K562 (cell line): ENCODE measurements around the gene PTPMT1. TPM values are rescaled to one million over a fixed set of nuclear protein-coding genes. Genes with fewer than 3 reads are reported as not detected.

Source experiments
- ATAC-seq: fragments of 200-7000 bp; cut with Tn5 transposase; 3 replicates; pipeline ENCODE4 v1.9.1; 2020; ENCODE audit warnings: moderate library complexity
- BruUV-seq: library from RNA; stranded (reverse); fragments of 400-500 nt; replicated peaks from 2 replicates; lab custom pipeline; 2021; lab: Mats Ljungman, UMichigan
- CTCF ChIA-PET: fragments of 300-600 bp; formaldehyde crosslinking; extraction: SDS; loops from one replicate; lab custom pipeline; 2021; ENCODE audit warnings: low intra/inter-chr PET ratio; lab: Yijun Ruan, JAX
- POLR2A ChIA-PET: fragments of 300-600, 350-650 bp; sonication (Branson Sonifier 250); formaldehyde crosslinking; extraction: SDS; loops from one replicate; lab custom pipeline; 2021; ENCODE audit warnings: antibody characterized with exemption, inconsistent platforms; lab: Yijun Ruan, JAX
- DNase-seq, 4 experiments: peaks; one replicate each; pipeline versions ENCODE4 v3.0.0 to v3.0.0-alpha.2; 2011 to 2018; ENCODE audit warnings: low spot score in 3 of 4, mixed read lengths in 3 of 4; ENCODE audit errors: extremely low read depth in 1 of 4
- FAIRE-seq: peaks from 2 replicates; lab custom pipeline; 2011; peaks lifted over from hg19 to GRCh38; lab: Jason Lieb, UNC
- H2AFZ ChIP-seq: 2 replicates; pipeline ENCODE4 v1.6.0; 2011; ENCODE audit warnings: low read depth, low read length, control low read depth, inconsistent platforms
- H3K27ac ChIP-seq: fragments of 200-600 bp; 3 replicates; pipeline ENCODE4 v1.8.0; 2011; ENCODE audit warnings: low read depth, mild to moderate bottlenecking, control low read depth, inconsistent platforms, low read length, moderate library complexity, mixed read lengths; ENCODE audit errors: extremely low read depth
- H3K27me3 ChIP-seq, 2 experiments: fragments of 300-600 bp in 1 of 2; 2 replicates in 1 of 2; 3 replicates in 1 of 2; pipeline versions ENCODE4 v1.6.0 to v1.8.0; 2011; ENCODE audit warnings: inconsistent platforms in 2 of 2, low read length in 2 of 2, mild to moderate bottlenecking in 1 of 2, mixed read lengths in 1 of 2, moderate library complexity in 1 of 2; ENCODE audit not compliant: control insufficient read depth in 2 of 2, insufficient read depth in 2 of 2
- H3K36me3 ChIP-seq: fragments of 300-600 bp; 3 replicates; pipeline ENCODE4 v1.8.0; 2011; ENCODE audit warnings: mild to moderate bottlenecking, low read length, inconsistent platforms; ENCODE audit not compliant: control insufficient read depth, insufficient read depth
- H3K4me1 ChIP-seq, 2 experiments: fragments of 200-600 bp in 1 of 2; replicated peaks in 1 of 2; 2 replicates in 1 of 2; 3 replicates in 1 of 2; pipeline versions ENCODE4 v1.5.1 to v1.8.0; 2011; ENCODE audit warnings: inconsistent platforms in 2 of 2, low read length in 2 of 2, mild to moderate bottlenecking in 1 of 2, mixed read lengths in 1 of 2, moderate library complexity in 1 of 2; ENCODE audit not compliant: control insufficient read depth in 2 of 2, insufficient read depth in 2 of 2
- H3K4me2 ChIP-seq: 2 replicates; pipeline ENCODE4 v1.6.1; 2011; ENCODE audit warnings: low read length, control low read depth, inconsistent platforms, mixed read lengths; ENCODE audit not compliant: insufficient read depth
- H3K4me3 ChIP-seq: fragments of 200-600 bp; sonication (generic), shearing (Covaris generic); 2 replicates; pipeline ENCODE4 v1.5.1; 2016; ENCODE audit warnings: control low read depth, inconsistent platforms
- H3K79me2 ChIP-seq: fragments of 200-600 bp; 3 replicates; pipeline ENCODE4 v1.8.0; 2011; ENCODE audit warnings: low read length, inconsistent platforms; ENCODE audit not compliant: control insufficient read depth, insufficient read depth
- H3K9ac ChIP-seq, 2 experiments: 2 replicates each; pipeline versions ENCODE4 v1.6.0 to v1.6.1; 2011; ENCODE audit warnings: low read depth in 2 of 2, low read length in 2 of 2, control low read depth in 1 of 2, inconsistent platforms in 1 of 2, mild to moderate bottlenecking in 1 of 2, mixed read lengths in 1 of 2; ENCODE audit not compliant: insufficient read depth in 1 of 2
- H3K9me1 ChIP-seq: one replicate; pipeline ENCODE4 v1.6.0; 2011; ENCODE audit warnings: inconsistent platforms, mild to moderate bottlenecking, low read length, moderate library complexity; ENCODE audit not compliant: control insufficient read depth, insufficient read depth
- H3K9me3 ChIP-seq: replicated peaks from 2 replicates; pipeline ENCODE4 v1.5.1; 2011; ENCODE audit warnings: low read depth, low read length, inconsistent platforms; ENCODE audit not compliant: control insufficient read depth, insufficient read depth
- H4K20me1 ChIP-seq: replicated peaks from 2 replicates; pipeline ENCODE4 v1.6.1; 2011; ENCODE audit warnings: low read length, inconsistent platforms, mixed read lengths; ENCODE audit not compliant: control insufficient read depth, insufficient read depth
- DACH1 ChIP-seq: fragments of 450-650 bp; IDR thresholded peaks from 2 replicates; pipeline ENCODE4 v1.6.1; 2018; ENCODE audit not compliant: partially characterized antibody
- FOXM1 ChIP-seq, 2 experiments: fragments of 450-650 bp in 1 of 2; sonication (generic) in 1 of 2; formaldehyde crosslinking in 1 of 2; IDR thresholded peaks; 2 replicates each; pipeline versions ENCODE4 v1.6.1 to v1.9.0; 2017 to 2022; ENCODE audit warnings: low read depth in 2 of 2, mild to moderate bottlenecking in 2 of 2, missing genetic modification reagents in 1 of 2, moderate library complexity in 1 of 2
- KLF1 ChIP-seq: fragments of 450-650 bp; IDR thresholded peaks from 2 replicates; pipeline ENCODE4 v1.6.1; 2016; ENCODE audit warnings: missing genetic modification characterization, missing compliant biosample characterization
- MCM5 ChIP-seq: fragments of 450-650 bp; IDR thresholded peaks from 2 replicates; pipeline ENCODE4 v1.6.1; 2016; ENCODE audit warnings: low read depth
- SLC30A9 ChIP-seq: fragments of 250-450 bp; sonication (Bioruptor Pico); IDR thresholded peaks from 2 replicates; pipeline ENCODE4 v1.8.0; 2022; ENCODE audit warnings: mild to moderate bottlenecking, moderate library complexity
- ZNF395 ChIP-seq: fragments of 200-800 bp; sonication (Bioruptor generic); IDR thresholded peaks from 2 replicates; pipeline ENCODE4 v1.6.1; 2017; ENCODE audit warnings: missing genetic modification characterization, missing compliant biosample characterization
- WGBS: fragments of 100-300 bp; shearing (Covaris generic); methylation state at CpG from one replicate; pipeline ENCODE4 v1.1.6; 2016; ENCODE audit warnings: low coverage, mixed read lengths; ENCODE audit not compliant: insufficient coverage; ENCODE audit errors: missing lambda C conversion rate; 5-methylcytosine and 5-hydroxymethylcytosine counted together
- in situ Hi-C: fragments of 300-500 bp; cut with MboI; formaldehyde crosslinking; loops from 4 replicates; pipeline ENCODE4 v1.15.0; 2018; ENCODE audit warnings: inconsistent platforms, mixed read lengths
- intact Hi-C: fragments of 100-400 bp; cut with micrococcal nuclease; formaldehyde crosslinking; loops from 2 replicates; pipeline ENCODE4 v1.14.2; 2022
- polyA plus RNA-seq, 8 experiments: library from polyadenylated mRNA; depleted of rRNA in 4 of 8; stranded (reverse) in 5 of 8; unstranded in 3 of 8; fragments of >200 nt; fragmentation: Nextera tagmentation in 2 of 8; fragmentation: Illumina TruSeq in 1 of 8; extraction: Ambion mirVana in 2 of 8; extraction: Trizol in 1 of 8; gene quantifications; 2 replicates each; pipeline versions ENCODE4 v1.2.1 to v1.2.3, GENCODE V29; 2011 to 2014; ENCODE audit warnings: inconsistent platforms in 1 of 8, missing spikeins in 1 of 8
- total RNA-seq, 7 experiments: library from RNA; depleted of rRNA in 6 of 7; stranded (reverse); fragments of >200 nt in 6 of 7; fragmentation: Illumina TruSeq in 2 of 7; extraction: Trizol in 2 of 7; gene quantifications; 2 replicates each; pipeline versions ENCODE4 v1.2.1 to v1.2.3, GENCODE V29; 2011 to 2021; ENCODE audit warnings: low replicate concordance in 1 of 7
- TF ChIP-seq, protein P1 (sequence below): fragments of 450-650 bp; formaldehyde crosslinking; IDR thresholded peaks from 2 replicates; pipeline ENCODE4 v1.4.0; 2020; ENCODE audit warnings: mild to moderate bottlenecking, moderate library complexity

The PTPMT1 gene
- total and polyA plus RNA-seq, 9 of the 15 experiments (the other 6 are each of a cell fraction or from before 2014, with no cell fraction given): 10.4 to 140 (median 67.2) TPM

DNA sequence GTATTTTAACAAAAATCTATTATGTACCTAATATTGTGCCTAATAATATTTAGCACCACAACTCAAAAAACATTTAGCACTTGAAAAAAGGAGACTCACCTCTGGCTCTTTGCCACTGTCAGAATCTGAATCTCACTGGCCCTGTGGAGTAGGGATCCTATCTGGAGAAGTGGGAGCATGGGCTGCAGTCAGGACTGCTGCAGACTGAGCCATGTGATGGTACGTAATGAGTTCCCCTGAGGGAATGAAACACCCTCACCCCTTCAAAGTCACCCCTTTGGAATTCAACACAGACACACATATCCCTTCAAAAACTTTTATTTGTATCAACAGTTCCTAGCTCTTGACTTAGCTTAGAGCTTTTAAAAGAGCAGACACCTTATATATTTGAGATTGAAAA, 6.5 kb downstream of the PTPMT1 start:
- no TSS peak for BruUV-seq
- CTCF ChIA-PET: no interaction called here
- H3K9ac ChIP-seq: no peak overlapping the region
- no peak for TF ChIP-seq ZNF395 (CRISPR knock-in tag)
- TF ChIP-seq DACH1: no peak
- TF ChIP-seq, protein P1, sequence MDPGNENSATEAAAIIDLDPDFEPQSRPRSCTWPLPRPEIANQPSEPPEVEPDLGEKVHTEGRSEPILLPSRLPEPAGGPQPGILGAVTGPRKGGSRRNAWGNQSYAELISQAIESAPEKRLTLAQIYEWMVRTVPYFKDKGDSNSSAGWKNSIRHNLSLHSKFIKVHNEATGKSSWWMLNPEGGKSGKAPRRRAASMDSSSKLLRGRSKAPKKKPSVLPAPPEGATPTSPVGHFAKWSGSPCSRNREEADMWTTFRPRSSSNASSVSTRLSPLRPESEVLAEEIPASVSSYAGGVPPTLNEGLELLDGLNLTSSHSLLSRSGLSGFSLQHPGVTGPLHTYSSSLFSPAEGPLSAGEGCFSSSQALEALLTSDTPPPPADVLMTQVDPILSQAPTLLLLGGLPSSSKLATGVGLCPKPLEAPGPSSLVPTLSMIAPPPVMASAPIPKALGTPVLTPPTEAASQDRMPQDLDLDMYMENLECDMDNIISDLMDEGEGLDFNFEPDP (CRISPR knock-in tag): no peak
- no peak for TF ChIP-seq FOXM1 (IDR thresholded peaks at IDR 0.05; ENCODE audit: low read depth)
- TF ChIP-seq FOXM1 (CRISPR knock-in tag; IDR thresholded peaks at IDR 0.05; ENCODE audit: low read depth): no peak
- TF ChIP-seq KLF1 (tag): no peak
- TF ChIP-seq MCM5: no peak
- no peak for TF ChIP-seq SLC30A9 (CRISPR knock-in tag)
- TF ChIP-seq, all 486 proteins: peak for 0
- H3K4me3 ChIP-seq: no peak overlapping the region
- WGBS: 85% methylated on average over 1 of the region's 1 CpG
- H2AFZ ChIP-seq: no peak overlapping the region
- peaks cover 23% of the 10 kb centered on the region for H3K79me2 ChIP-seq
- DNase-seq (peak in 2 of 4 experiments; percentile 7), FAIRE-seq (no peak), ATAC-seq (no peak)
- no peak overlapping the region for H3K4me2 ChIP-seq
- H4K20me1 ChIP-seq: no peaks in the 10 kb centered on the region
- intact Hi-C loops: no loop called here
- no peak overlapping the region for H3K27ac ChIP-seq
- peaks cover 1 to 4% of the 10 kb centered on the region in 2 experiments; a peak in 2 of 5 replicates for H3K4me1 ChIP-seq
- no peaks in the 10 kb centered on the region for H3K27me3 ChIP-seq
- peaks cover 74% of the 10 kb centered on the region; the same call in 2 of the 3 replicates for H3K36me3 ChIP-seq
- in situ Hi-C loops: no loop called here
- H3K9me1 ChIP-seq: no peaks in the 10 kb centered on the region
- POLR2A ChIA-PET: interaction anchor here (1.1 kb wide), 1 partner anchor 23 kb away, joined by 3 read pairs; no protein-coding TSS in a partner anchor
- no peaks in the 10 kb centered on the region for H3K9me3 ChIP-seq
